ENCODE data around the gene RNF26.

RNF26 gene

GRCh38 chr11:119334174-119334930 lies at the start of gene RNF26:
Gene RNF26, plus strand, starts transcription at chr11:119334527. Its CDS starts 596 bp downstream, at chr11:119335123.
- peak; percentile 89 to 96 (median 93) for DNase-seq

GRCh38 chr11:119285431-119285830 lies 48.9 kb upstream of the RNF26 start:
- no peak for DNase-seq

GRCh38 chr11:119288219-119288618 lies 46.1 kb upstream of the RNF26 start:
- no peak for DNase-seq

- no peak for DNase-seq
These were observed 43.3 kb upstream of the RNF26 start for GRCh38 chr11:119290894-119291497.

GRCh38 chr11:119293461-119293860 lies 40.9 kb upstream of the RNF26 start:
- DNase-seq: no peak

- no peak for DNase-seq
These were observed 39.1 kb upstream of the RNF26 start for GRCh38 chr11:119295178-119295577.

GRCh38 chr11:119297938-119298337 lies 36.4 kb upstream of the RNF26 start:
- no peak for DNase-seq

- no peak for DNase-seq
These were observed 35.6 kb upstream of the RNF26 start for GRCh38 chr11:119298726-119299125.

GRCh38 chr11:119299416-119299815 lies 34.9 kb upstream of the RNF26 start:
- no peak for DNase-seq

- no peak for DNase-seq
These were observed 33.9 kb upstream of the RNF26 start for GRCh38 chr11:119300198-119300964.

GRCh38 chr11:119303227-119303718 lies 31.1 kb upstream of the RNF26 start:
- DNase-seq: no peak

- DNase-seq: peak in 3 of 6 experiments; percentile 23 to 43 (median 42)
These were observed 28.6 kb upstream of the RNF26 start for GRCh38 chr11:119305556-119306372.

GRCh38 chr11:119306373-119306890 lies 27.9 kb upstream of the RNF26 start:
- peak; percentile 47 to 82 (median 66) for DNase-seq

- DNase-seq: no peak
These were observed 27.1 kb upstream of the RNF26 start for GRCh38 chr11:119307219-119307618.

GRCh38 chr11:119307974-119308373 lies 26.4 kb upstream of the RNF26 start:
- no peak for DNase-seq

GRCh38 chr11:119309411-119309810 lies 24.9 kb upstream of the RNF26 start:
- DNase-seq: no peak

- no peak for DNase-seq
These were observed 24.2 kb upstream of the RNF26 start for GRCh38 chr11:119309953-119310681.

GRCh38 chr11:119310682-119311052 lies 23.7 kb upstream of the RNF26 start:
- no peak for DNase-seq

GRCh38 chr11:119314726-119315125 lies 19.6 kb upstream of the RNF26 start:
- no peak for DNase-seq

GRCh38 chr11:119315131-119316015 lies 19.0 kb upstream of the RNF26 start:
- DNase-seq: peak; percentile 17 to 71 (median 30)

Data from stimulated activated naive CD4-positive, alpha-beta T cell (primary cell).